Measurements from ENCODE around the gene RIPK3. TPM values are rescaled to one million over a fixed set of nuclear protein-coding genes. Genes with fewer than 3 reads are reported as not detected.

The RIPK3 gene
- total and polyA plus RNA-seq, 4 donors = 1.0 to 2.9 (median 1.9) TPM

GRCh38 chr14:24381363-24382063 lies 41.7 kb upstream of the RIPK3 start:
- no peak overlapping the region for H3K4me3 ChIP-seq (ENCODE audit: low read depth in 1 of 3, low read length in 3 of 3)
- no peaks in the 10 kb centered on the region for H3K36me3 ChIP-seq (ENCODE audit: control insufficient read depth in 4 of 4, insufficient read depth in 3 of 4, low read depth in 1 of 4, low read length in 3 of 4)
- no peaks in the 10 kb centered on the region for H3K9me3 ChIP-seq (ENCODE audit: control insufficient read depth in 4 of 4, low read length in 3 of 4)
- H3K4me1 ChIP-seq (ENCODE audit: control insufficient read depth in 4 of 4, insufficient read depth in 4 of 4, low read length in 3 of 4) = peaks cover 0 to 2% (median under 1%) of the 10 kb centered on the region in 4 donors
- no peak for DNase-seq (ENCODE audit: low spot score)
- 92% methylated on average over 8 of the region's 8 CpGs for WGBS
- H3K27ac ChIP-seq (ENCODE audit: low read depth in 1 of 2, low read length in 2 of 2) = no peak overlapping the region
- H3K27me3 ChIP-seq (ENCODE audit: control insufficient read depth in 4 of 4, insufficient read depth in 4 of 4, low read length in 3 of 4) = no peaks in the 10 kb centered on the region
- H3K9ac ChIP-seq (ENCODE audit: low read depth in 1 of 2, low read length in 2 of 2) = no peak overlapping the region
- TF ChIP-seq HNF4G (IDR thresholded peaks at IDR 0.05) (no peak), NR2F2 (IDR thresholded peaks at IDR 0.05) (no peak), FOXA2 (IDR thresholded peaks at IDR 0.05) (no peak), ZBTB33 (IDR thresholded peaks at IDR 0.05) (no peak), YY1 (IDR thresholded peaks at IDR 0.05) (no peak), REST (IDR thresholded peaks at IDR 0.05) (no peak), RAD21 (IDR thresholded peaks at IDR 0.05) (no peak), JUND (IDR thresholded peaks at IDR 0.05) (no peak), HNF4A (conservative IDR thresholded peaks at IDR 0.05) (no peak), FOXA1 (IDR thresholded peaks at IDR 0.05) (no peak), MAX (IDR thresholded peaks at IDR 0.05) (no peak), CTCF (IDR thresholded peaks at IDR 0.05; ENCODE audit: low read depth, low read length, missing input control) (no peak), TAF1 (conservative IDR thresholded peaks at IDR 0.05) (no peak), RXRA (IDR thresholded peaks at IDR 0.05) (no peak)

Measured in liver (tissue), 9 donors.